Activated naive CD8-positive, alpha-beta T cell (primary cell): Measurements from ENCODE around the gene DUSP28.
A peak's percentile ranks its signal among the peaks of the same experiment; 100 is the strongest.
"Not testable (repeated sequence)": the region's sequence is repeated elsewhere in the genome, so short reads cannot be mapped to it uniquely, and the experiment has no call there.

Source experiments
- H3K27ac Mint-ChIP-seq: one replicate; pipeline ENCODE4 v1.8.0; 2021; ENCODE audit warnings: mixed read lengths
- H3K27me3 Mint-ChIP-seq: one replicate; pipeline ENCODE4 v1.8.0; 2021; ENCODE audit warnings: mixed read lengths
- H3K36me3 Mint-ChIP-seq: one replicate; pipeline ENCODE4 v1.8.0; 2021; ENCODE audit warnings: mixed read lengths
- H3K4me1 Mint-ChIP-seq: one replicate; pipeline ENCODE4 v1.8.0; 2021; ENCODE audit warnings: low read depth, mixed read lengths
- H3K4me3 Mint-ChIP-seq: one replicate; pipeline ENCODE4 v1.8.0; 2021; ENCODE audit warnings: mild to moderate bottlenecking, mixed read lengths
- H3K9me3 Mint-ChIP-seq: one replicate; pipeline ENCODE4 v1.8.0; 2021; ENCODE audit warnings: low read depth, mixed read lengths

DUSP28 gene

GRCh38 chr2:240563231-240563630, 3.1 kb downstream of the DUSP28 start:
- peaks cover 74% of the 10 kb centered on the region for H3K4me1 Mint-ChIP-seq
- H3K36me3 Mint-ChIP-seq: peaks cover 13% of the 10 kb centered on the region
- H3K9me3 Mint-ChIP-seq, H3K27me3 Mint-ChIP-seq, H3K27ac Mint-ChIP-seq: not testable (repeated sequence)
- peak overlapping the region; percentile 88 for H3K4me3 Mint-ChIP-seq

GRCh38 chr2:240563951-240564560, 3.9 kb downstream of the DUSP28 start:
- no peaks in the 10 kb centered on the region for H3K9me3 Mint-ChIP-seq
- H3K27ac Mint-ChIP-seq: peak overlapping the region; percentile 97
- peak overlapping the region; percentile 88 for H3K4me3 Mint-ChIP-seq
- peaks cover 9% of the 10 kb centered on the region for H3K36me3 Mint-ChIP-seq
- no peaks in the 10 kb centered on the region for H3K27me3 Mint-ChIP-seq
- H3K4me1 Mint-ChIP-seq: peaks cover 66% of the 10 kb centered on the region

- no peaks in the 10 kb centered on the region for H3K9me3 Mint-ChIP-seq
- H3K4me3 Mint-ChIP-seq: peak overlapping the region; percentile 88
- H3K4me1 Mint-ChIP-seq: peaks cover 64% of the 10 kb centered on the region
- peak overlapping the region; percentile 97 for H3K27ac Mint-ChIP-seq
- peaks cover 9% of the 10 kb centered on the region for H3K36me3 Mint-ChIP-seq
- H3K27me3 Mint-ChIP-seq: no peaks in the 10 kb centered on the region
These were observed 4.6 kb downstream of the DUSP28 start for GRCh38 chr2:240564561-240565332.

GRCh38 chr2:240565333-240566202, 5.4 kb downstream of the DUSP28 start:
- Mint-ChIP-seq H3K27me3 (no peaks in the 10 kb centered on the region), H3K36me3 (peaks cover 9% of the 10 kb centered on the region), H3K27ac (peak overlapping the region; percentile 97), H3K4me3 (peak overlapping the region; percentile 88), H3K9me3 (no peaks in the 10 kb centered on the region), H3K4me1 (peaks cover 68% of the 10 kb centered on the region)

GRCh38 chr2:240566203-240567136, 6.3 kb downstream of the DUSP28 start:
- H3K4me3 Mint-ChIP-seq: peak overlapping the region; percentile 95
- peaks cover 73% of the 10 kb centered on the region for H3K4me1 Mint-ChIP-seq
- H3K9me3 Mint-ChIP-seq: no peaks in the 10 kb centered on the region

GRCh38 chr2:240567137-240567871, 7.1 kb downstream of the DUSP28 start:
- Mint-ChIP-seq H3K36me3 (peaks cover 5% of the 10 kb centered on the region), H3K4me3 (peak overlapping the region; percentile 95), H3K27me3 (no peaks in the 10 kb centered on the region), H3K9me3 (no peaks in the 10 kb centered on the region), H3K27ac (peak overlapping the region; percentile 95), H3K4me1 (peaks cover 66% of the 10 kb centered on the region)

More at GRCh38 chr2:240566203-240567136, 6.3 kb downstream of the DUSP28 start:
- Mint-ChIP-seq H3K27me3 (no peaks in the 10 kb centered on the region), H3K27ac (peak overlapping the region; percentile 97), H3K36me3 (peaks cover 8% of the 10 kb centered on the region)

- Mint-ChIP-seq H3K36me3 (peaks cover 5% of the 10 kb centered on the region), H3K9me3 (no peaks in the 10 kb centered on the region), H3K4me1 (peaks cover 58% of the 10 kb centered on the region), H3K4me3 (peak within 1 kb of the TSS; percentile 95), H3K27ac (peak within 1 kb of the TSS; percentile 95), H3K27me3 (no peaks in the 10 kb centered on the region)
These were observed 7.9 kb downstream of the DUSP28 start, which contains the start of gene RNPEPL1 for GRCh38 chr2:240567872-240568677. Gene RNPEPL1 (plus strand): TSS chr2:240568484. CDS start chr2:240568587, 103 bp downstream.

GRCh38 chr2:240568678-240569522, 8.7 kb downstream of the DUSP28 start:
- no peaks in the 10 kb centered on the region for H3K27me3 Mint-ChIP-seq
- H3K4me1 Mint-ChIP-seq: peaks cover 50% of the 10 kb centered on the region
- peak overlapping the region; percentile 68 for H3K27ac Mint-ChIP-seq
- peaks cover 5% of the 10 kb centered on the region for H3K36me3 Mint-ChIP-seq
- H3K4me3 Mint-ChIP-seq: peak overlapping the region; percentile 86
- H3K9me3 Mint-ChIP-seq: no peaks in the 10 kb centered on the region

- peaks cover 43% of the 10 kb centered on the region for H3K4me1 Mint-ChIP-seq
- H3K27me3 Mint-ChIP-seq: no peaks in the 10 kb centered on the region
- H3K27ac Mint-ChIP-seq: peak overlapping the region; percentile 68
- no peaks in the 10 kb centered on the region for H3K9me3 Mint-ChIP-seq
- H3K36me3 Mint-ChIP-seq: peaks cover 3% of the 10 kb centered on the region
- peak overlapping the region; percentile 86 for H3K4me3 Mint-ChIP-seq
These were observed 9.4 kb downstream of the DUSP28 start for GRCh38 chr2:240569523-240569997.

- Mint-ChIP-seq H3K4me3 (peak overlapping the region; percentile 86), H3K27me3 (no peaks in the 10 kb centered on the region), H3K9me3 (no peaks in the 10 kb centered on the region), H3K4me1 (peaks cover 38% of the 10 kb centered on the region), H3K27ac (no peak overlapping the region), H3K36me3 (no peaks in the 10 kb centered on the region)
These were observed 9.9 kb downstream of the DUSP28 start for GRCh38 chr2:240569998-240570530.

- no peaks in the 10 kb centered on the region for H3K9me3 Mint-ChIP-seq
- H3K36me3 Mint-ChIP-seq: no peaks in the 10 kb centered on the region
- no peak overlapping the region for H3K27ac Mint-ChIP-seq
- H3K4me3 Mint-ChIP-seq: peak overlapping the region; percentile 30
- no peaks in the 10 kb centered on the region for H3K27me3 Mint-ChIP-seq
- peaks cover 32% of the 10 kb centered on the region for H3K4me1 Mint-ChIP-seq
These were observed 10.6 kb downstream of the DUSP28 start for GRCh38 chr2:240570531-240571313.
